ENCODE results near the gene HID1. TPM values are rescaled to one million over a fixed set of nuclear protein-coding genes. Genes with fewer than 3 reads are reported as not detected.

The HID1 gene
- total and polyA plus RNA-seq, 9 of the 15 experiments (the other 6 are each of a cell fraction or from before 2014, with no cell fraction given) = 0.14 to 2.1 (median 0.54) TPM; not detected in 2

- Histone ChIP-seq H3K9me3 (replicated peaks; ENCODE audit: control insufficient read depth, insufficient read depth, low read depth, low read length) (no peaks in the 10 kb centered on the region), H3K4me1 (replicated peaks in 1 of 2; ENCODE audit: control insufficient read depth in 2 of 2, insufficient read depth in 2 of 2, low read length in 2 of 2) (peaks cover 8 to 25% of the 10 kb centered on the region in 2 experiments; a peak in 4 of 5 replicates), H3K27me3 (ENCODE audit: control insufficient read depth in 2 of 2, insufficient read depth in 2 of 2, low read length in 2 of 2) (no peaks in the 10 kb centered on the region), H3K27ac (ENCODE audit: extremely low read depth, low read depth, low read length) (no peak overlapping the region), H2AFZ (ENCODE audit: low read depth, low read length) (no peak overlapping the region), H4K20me1 (replicated peaks; ENCODE audit: control insufficient read depth, insufficient read depth, low read length) (no peaks in the 10 kb centered on the region), H3K79me2 (ENCODE audit: control insufficient read depth, insufficient read depth, low read length) (no peaks in the 10 kb centered on the region), H3K9me1 (ENCODE audit: control insufficient read depth, insufficient read depth, low read length) (peaks cover 3% of the 10 kb centered on the region), H3K9ac (ENCODE audit: insufficient read depth in 1 of 2, low read depth in 2 of 2, low read length in 2 of 2) (no peak overlapping the region), H3K4me3 (no peak overlapping the region), H3K4me2 (ENCODE audit: insufficient read depth, low read length) (no peak overlapping the region), H3K36me3 (ENCODE audit: control insufficient read depth, insufficient read depth, low read length) (peaks cover 24% of the 10 kb centered on the region; the same call in 1 of the 3 replicates)
- WGBS (ENCODE audit: insufficient coverage, low coverage, missing lambda C conversion rate) = 76% methylated on average over 14 of the region's 19 CpGs
- ATAC-seq (no peak), DNase-seq (ENCODE audit: extremely low read depth in 1 of 4, low spot score in 3 of 4) (no peak), FAIRE-seq (no peak)
- intact Hi-C loops (cut with micrococcal nuclease) = loop anchor here (10.0 kb wide), 1 partner anchor 79 kb away; the partner anchor contains the start of genes OTOP2 and USH1G
- TF ChIP-seq, protein P1, sequence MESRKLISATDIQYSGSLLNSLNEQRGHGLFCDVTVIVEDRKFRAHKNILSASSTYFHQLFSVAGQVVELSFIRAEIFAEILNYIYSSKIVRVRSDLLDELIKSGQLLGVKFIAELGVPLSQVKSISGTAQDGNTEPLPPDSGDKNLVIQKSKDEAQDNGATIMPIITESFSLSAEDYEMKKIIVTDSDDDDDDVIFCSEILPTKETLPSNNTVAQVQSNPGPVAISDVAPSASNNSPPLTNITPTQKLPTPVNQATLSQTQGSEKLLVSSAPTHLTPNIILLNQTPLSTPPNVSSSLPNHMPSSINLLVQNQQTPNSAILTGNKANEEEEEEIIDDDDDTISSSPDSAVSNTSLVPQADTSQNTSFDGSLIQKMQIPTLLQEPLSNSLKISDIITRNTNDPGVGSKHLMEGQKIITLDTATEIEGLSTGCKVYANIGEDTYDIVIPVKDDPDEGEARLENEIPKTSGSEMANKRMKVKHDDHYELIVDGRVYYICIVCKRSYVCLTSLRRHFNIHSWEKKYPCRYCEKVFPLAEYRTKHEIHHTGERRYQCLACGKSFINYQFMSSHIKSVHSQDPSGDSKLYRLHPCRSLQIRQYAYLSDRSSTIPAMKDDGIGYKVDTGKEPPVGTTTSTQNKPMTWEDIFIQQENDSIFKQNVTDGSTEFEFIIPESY (CRISPR knock-in tag; IDR thresholded peaks at IDR 0.05) = peak; percentile 49; the same call in 1 of the 2 replicates
- TF ChIP-seq ZNF830 (CRISPR knock-in tag; IDR thresholded peaks at IDR 0.05) = no peak
- in situ Hi-C loops (cut with MboI) = no loop called here
- ChIA-PET CTCF (ENCODE audit: low intra/inter-chr PET ratio) (no interaction called here), POLR2A (interaction anchor here (0.6 to 7.2 kb wide), 7 partner anchors 8 to 592 kb away, joined by 3 to 56 read pairs (median 3); partner anchors contain the start of genes CDR2L and MRPL58)
- BruUV-seq (replicated peaks) = no TSS peak
These were observed 31.4 kb upstream of the HID1 start for GRCh38 chr17:75003957-75004355.
